GM23338 (cell line): Measurements from ENCODE around the gene PTGER2. TPM values are rescaled to one million over a fixed set of nuclear protein-coding genes. Genes with fewer than 3 reads are reported as not detected.

Source experiments
- ATAC-seq: fragments of 200-7000 bp; cut with Tn5 transposase; 3 replicates; pipeline ENCODE4 v1.9.1; 2020
- DNase-seq: peaks from one replicate; pipeline ENCODE4 v3.0.0-alpha.2; 2015; ENCODE audit warnings: low spot score
- H2AFZ ChIP-seq: fragments of 200-600 bp; sonication (generic); 2 replicates; pipeline ENCODE4 v1.8.0; 2016; ENCODE audit warnings: antibody characterized with exemption, mild to moderate bottlenecking, moderate library complexity
- H3F3A ChIP-seq: fragments of 200-600 bp; sonication (generic); replicated peaks from 2 replicates; pipeline ENCODE4 v1.8.0; 2017; ENCODE audit warnings: antibody characterized with exemption, mixed run types, low read depth
- H3K27ac ChIP-seq: fragments of 200-600 bp; sonication (generic); 2 replicates; pipeline ENCODE4 v1.6.1; 2016; ENCODE audit warnings: low read depth
- H3K27me3 ChIP-seq: fragments of 200-600 bp; sonication (generic); 2 replicates; pipeline ENCODE4 v1.8.0; 2016; ENCODE audit warnings: mild to moderate bottlenecking, mixed run types, moderate library complexity; ENCODE audit not compliant: insufficient read depth
- H3K36me3 ChIP-seq: fragments of 200-600 bp; sonication (generic); 2 replicates; pipeline ENCODE4 v1.8.0; 2016; ENCODE audit warnings: mild to moderate bottlenecking; ENCODE audit not compliant: insufficient read depth
- H3K4me1 ChIP-seq: fragments of 200-600 bp; sonication (generic); 2 replicates; pipeline ENCODE4 v1.8.0; 2016; ENCODE audit warnings: mild to moderate bottlenecking, moderate library complexity; ENCODE audit not compliant: insufficient read depth
- H3K4me2 ChIP-seq: fragments of 200-600 bp; sonication (generic); 2 replicates; pipeline ENCODE4 v1.7.1; 2017; ENCODE audit warnings: mixed run types
- H3K4me3 ChIP-seq: fragments of 200-600 bp; sonication (generic); 2 replicates; pipeline ENCODE4 v1.6.1; 2016; ENCODE audit warnings: mixed run types
- H3K79me2 ChIP-seq: fragments of 200-600 bp; sonication (generic); replicated peaks from 2 replicates; pipeline ENCODE4 v1.8.0; 2017; ENCODE audit warnings: mild to moderate bottlenecking; ENCODE audit not compliant: insufficient read depth
- H3K9me2 ChIP-seq: fragments of 200-600 bp; sonication (generic); 2 replicates; pipeline ENCODE4 v1.8.0; 2017; ENCODE audit not compliant: insufficient read depth
- H4K20me1 ChIP-seq: fragments of 200-600 bp; sonication (generic); replicated peaks from 2 replicates; pipeline ENCODE4 v1.8.0; 2017; ENCODE audit warnings: mild to moderate bottlenecking; ENCODE audit not compliant: insufficient read depth
- H3K27ac Mint-ChIP-seq: 2 replicates; pipeline ENCODE4 v1.8.0; 2020; ENCODE audit warnings: inconsistent platforms, mild to moderate bottlenecking, moderate library complexity, mixed read lengths
- H3K27me3 Mint-ChIP-seq: 3 replicates; pipeline ENCODE4 v1.8.0; 2022; ENCODE audit warnings: low read depth, mild to moderate bottlenecking, moderate library complexity, mixed read lengths, inconsistent platforms; ENCODE audit not compliant: insufficient read depth, poor library complexity
- H3K36me3 Mint-ChIP-seq: 3 replicates; pipeline ENCODE4 v1.8.0; 2021; ENCODE audit warnings: low read depth, mild to moderate bottlenecking, inconsistent platforms, moderate library complexity, mixed read lengths
- H3K4me1 Mint-ChIP-seq: 3 replicates; pipeline ENCODE4 v1.8.0; 2020; ENCODE audit warnings: mild to moderate bottlenecking, inconsistent platforms, mixed read lengths
- H3K4me3 Mint-ChIP-seq: 3 replicates; pipeline ENCODE4 v1.8.0; 2021; ENCODE audit warnings: moderate library complexity, mild to moderate bottlenecking, inconsistent platforms, mixed read lengths
- H3K9me3 Mint-ChIP-seq: 3 replicates; pipeline ENCODE4 v1.8.0; 2020; ENCODE audit warnings: moderate library complexity, mild to moderate bottlenecking, inconsistent platforms, mixed read lengths
- CREB1 ChIP-seq: fragments of 250-450 bp; sonication (Bioruptor Pico); IDR thresholded peaks from 2 replicates; pipeline ENCODE4 v1.5.0; 2020; ENCODE audit warnings: low read depth, mild to moderate bottlenecking, moderate library complexity
- EZH2 ChIP-seq: fragments of 200-600 bp; sonication (generic); IDR thresholded peaks from one replicate; pipeline ENCODE4 v1.8.0; 2017; ENCODE audit warnings: antibody characterized with exemption, mild to moderate bottlenecking, low read depth; ENCODE audit not compliant: unreplicated experiment
- EZH2phosphoT487 ChIP-seq: fragments of 200-600 bp; sonication (generic); IDR thresholded peaks from one replicate; pipeline ENCODE4 v1.8.1; 2018; ENCODE audit warnings: antibody characterized with exemption; ENCODE audit not compliant: unreplicated experiment
- JUNB ChIP-seq: IDR thresholded peaks from one replicate; pipeline ENCODE4 v1.6.1; 2016; ENCODE audit warnings: antibody characterized with exemption; ENCODE audit not compliant: unreplicated experiment
- NANOG ChIP-seq: IDR thresholded peaks from 2 replicates; pipeline ENCODE4 v1.6.1; 2016; ENCODE audit warnings: antibody characterized with exemption, borderline replicate concordance
- POLR2AphosphoS5 ChIP-seq: IDR thresholded peaks from 2 replicates; pipeline ENCODE4 v1.6.1; 2016; ENCODE audit warnings: antibody characterized with exemption, low read depth
- STAT1 ChIP-seq: IDR thresholded peaks from one replicate; pipeline ENCODE4 v1.6.1; 2016; ENCODE audit warnings: antibody characterized with exemption; ENCODE audit not compliant: unreplicated experiment
- ZNF114 ChIP-seq: fragments of 250-450 bp; sonication (Bioruptor Pico); IDR thresholded peaks from 2 replicates; pipeline ENCODE4 v1.5.0; 2020; ENCODE audit warnings: mild to moderate bottlenecking, moderate library complexity
- ZNF331 ChIP-seq: fragments of 250-450 bp; sonication (Bioruptor Pico); IDR thresholded peaks from 2 replicates; pipeline ENCODE4 v1.5.0; 2020; ENCODE audit warnings: low read depth, mild to moderate bottlenecking, moderate library complexity
- polyA plus RNA-seq: library from polyadenylated mRNA; unstranded; fragments of >200 nt; fragmentation: Nextera tagmentation; extraction: Ambion mirVana; gene quantifications from 2 replicates; pipeline ENCODE4 v1.2.1, GENCODE V29; 2016
- total RNA-seq: library from RNA; depleted of rRNA; stranded (reverse); fragments of >200 nt; shearing (Covaris generic); gene quantifications from 2 replicates; pipeline ENCODE4 v1.2.3, GENCODE V29; 2014
- TF ChIP-seq, protein P1 (sequence below): IDR thresholded peaks from 2 replicates; pipeline ENCODE4 v1.6.1; 2016; ENCODE audit warnings: antibody characterized with exemption
- TF ChIP-seq, protein P2 (sequence below): fragments of 250-450 bp; sonication (Bioruptor Pico); IDR thresholded peaks from 2 replicates; pipeline ENCODE4 v1.5.0; 2020; ENCODE audit warnings: mild to moderate bottlenecking, moderate library complexity
- TF ChIP-seq, protein P3 (sequence below): IDR thresholded peaks from one replicate; pipeline ENCODE4 v1.6.1; 2018; ENCODE audit warnings: antibody characterized with exemption; ENCODE audit not compliant: unreplicated experiment
- TF ChIP-seq, protein P4 (sequence below), 2 experiments: fragments of 200-600 bp in 1 of 2; sonication (generic) in 1 of 2; conservative IDR thresholded peaks; 2 replicates each; pipeline versions ENCODE4 v1.5.1 to v1.6.1; 2016 to 2017; ENCODE audit warnings: antibody characterized with exemption in 2 of 2, low read depth in 2 of 2, mild to moderate bottlenecking in 2 of 2, moderate library complexity in 1 of 2

Gene PTGER2
- total and polyA plus RNA-seq, 2 experiments from 2014 or later, result 1.3 TPM

DNA sequence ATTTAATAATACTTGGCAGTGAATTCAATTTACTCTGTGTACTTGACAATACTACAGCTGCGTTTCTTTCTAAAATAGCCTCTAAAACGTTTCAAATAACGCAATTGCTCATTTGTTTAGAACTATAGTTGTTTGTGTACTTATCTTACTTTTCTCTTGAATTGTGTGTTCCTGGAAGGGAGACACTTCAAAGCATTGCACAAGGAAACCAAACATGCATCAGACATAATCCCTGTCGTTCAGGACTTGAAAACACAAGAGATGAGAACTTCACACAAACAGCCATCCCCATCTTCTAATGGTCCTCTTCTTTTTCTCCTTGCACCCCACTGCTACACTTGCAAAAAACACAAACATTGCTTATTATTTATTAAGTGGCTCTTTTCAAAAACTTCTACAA lies 38.5 kb downstream of the PTGER2 start:
- no peak overlapping the region for H3K27ac Mint-ChIP-seq
- peaks cover 3% of the 10 kb centered on the region; the same call in 1 of the 3 replicates for H3K4me1 Mint-ChIP-seq
- H3K4me1 ChIP-seq, result no peaks in the 10 kb centered on the region; the same call in 1 of the 2 replicates
- no peaks in the 10 kb centered on the region for H3K36me3 Mint-ChIP-seq
- no peak overlapping the region for H3K4me3 Mint-ChIP-seq
- H3K4me2 ChIP-seq, result no peak overlapping the region
- H3K4me3 ChIP-seq, result no peak overlapping the region
- H2AFZ ChIP-seq, result no peak overlapping the region
- H3K9me3 Mint-ChIP-seq, result no peaks in the 10 kb centered on the region
- H3K79me2 ChIP-seq, result no peaks in the 10 kb centered on the region
- no peaks in the 10 kb centered on the region for H3F3A ChIP-seq
- H3K27ac ChIP-seq, result no peak overlapping the region
- H3K27me3 ChIP-seq, result no peaks in the 10 kb centered on the region
- no peak for DNase-seq
- H3K36me3 ChIP-seq, result no peaks in the 10 kb centered on the region
- TF ChIP-seq EZH2phosphoT487, result no peak
- TF ChIP-seq, protein P1, sequence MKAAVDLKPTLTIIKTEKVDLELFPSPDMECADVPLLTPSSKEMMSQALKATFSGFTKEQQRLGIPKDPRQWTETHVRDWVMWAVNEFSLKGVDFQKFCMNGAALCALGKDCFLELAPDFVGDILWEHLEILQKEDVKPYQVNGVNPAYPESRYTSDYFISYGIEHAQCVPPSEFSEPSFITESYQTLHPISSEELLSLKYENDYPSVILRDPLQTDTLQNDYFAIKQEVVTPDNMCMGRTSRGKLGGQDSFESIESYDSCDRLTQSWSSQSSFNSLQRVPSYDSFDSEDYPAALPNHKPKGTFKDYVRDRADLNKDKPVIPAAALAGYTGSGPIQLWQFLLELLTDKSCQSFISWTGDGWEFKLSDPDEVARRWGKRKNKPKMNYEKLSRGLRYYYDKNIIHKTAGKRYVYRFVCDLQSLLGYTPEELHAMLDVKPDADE, result no peak
- TF ChIP-seq ZNF114 (CRISPR knock-in tag), result no peak
- TF ChIP-seq, protein P2, sequence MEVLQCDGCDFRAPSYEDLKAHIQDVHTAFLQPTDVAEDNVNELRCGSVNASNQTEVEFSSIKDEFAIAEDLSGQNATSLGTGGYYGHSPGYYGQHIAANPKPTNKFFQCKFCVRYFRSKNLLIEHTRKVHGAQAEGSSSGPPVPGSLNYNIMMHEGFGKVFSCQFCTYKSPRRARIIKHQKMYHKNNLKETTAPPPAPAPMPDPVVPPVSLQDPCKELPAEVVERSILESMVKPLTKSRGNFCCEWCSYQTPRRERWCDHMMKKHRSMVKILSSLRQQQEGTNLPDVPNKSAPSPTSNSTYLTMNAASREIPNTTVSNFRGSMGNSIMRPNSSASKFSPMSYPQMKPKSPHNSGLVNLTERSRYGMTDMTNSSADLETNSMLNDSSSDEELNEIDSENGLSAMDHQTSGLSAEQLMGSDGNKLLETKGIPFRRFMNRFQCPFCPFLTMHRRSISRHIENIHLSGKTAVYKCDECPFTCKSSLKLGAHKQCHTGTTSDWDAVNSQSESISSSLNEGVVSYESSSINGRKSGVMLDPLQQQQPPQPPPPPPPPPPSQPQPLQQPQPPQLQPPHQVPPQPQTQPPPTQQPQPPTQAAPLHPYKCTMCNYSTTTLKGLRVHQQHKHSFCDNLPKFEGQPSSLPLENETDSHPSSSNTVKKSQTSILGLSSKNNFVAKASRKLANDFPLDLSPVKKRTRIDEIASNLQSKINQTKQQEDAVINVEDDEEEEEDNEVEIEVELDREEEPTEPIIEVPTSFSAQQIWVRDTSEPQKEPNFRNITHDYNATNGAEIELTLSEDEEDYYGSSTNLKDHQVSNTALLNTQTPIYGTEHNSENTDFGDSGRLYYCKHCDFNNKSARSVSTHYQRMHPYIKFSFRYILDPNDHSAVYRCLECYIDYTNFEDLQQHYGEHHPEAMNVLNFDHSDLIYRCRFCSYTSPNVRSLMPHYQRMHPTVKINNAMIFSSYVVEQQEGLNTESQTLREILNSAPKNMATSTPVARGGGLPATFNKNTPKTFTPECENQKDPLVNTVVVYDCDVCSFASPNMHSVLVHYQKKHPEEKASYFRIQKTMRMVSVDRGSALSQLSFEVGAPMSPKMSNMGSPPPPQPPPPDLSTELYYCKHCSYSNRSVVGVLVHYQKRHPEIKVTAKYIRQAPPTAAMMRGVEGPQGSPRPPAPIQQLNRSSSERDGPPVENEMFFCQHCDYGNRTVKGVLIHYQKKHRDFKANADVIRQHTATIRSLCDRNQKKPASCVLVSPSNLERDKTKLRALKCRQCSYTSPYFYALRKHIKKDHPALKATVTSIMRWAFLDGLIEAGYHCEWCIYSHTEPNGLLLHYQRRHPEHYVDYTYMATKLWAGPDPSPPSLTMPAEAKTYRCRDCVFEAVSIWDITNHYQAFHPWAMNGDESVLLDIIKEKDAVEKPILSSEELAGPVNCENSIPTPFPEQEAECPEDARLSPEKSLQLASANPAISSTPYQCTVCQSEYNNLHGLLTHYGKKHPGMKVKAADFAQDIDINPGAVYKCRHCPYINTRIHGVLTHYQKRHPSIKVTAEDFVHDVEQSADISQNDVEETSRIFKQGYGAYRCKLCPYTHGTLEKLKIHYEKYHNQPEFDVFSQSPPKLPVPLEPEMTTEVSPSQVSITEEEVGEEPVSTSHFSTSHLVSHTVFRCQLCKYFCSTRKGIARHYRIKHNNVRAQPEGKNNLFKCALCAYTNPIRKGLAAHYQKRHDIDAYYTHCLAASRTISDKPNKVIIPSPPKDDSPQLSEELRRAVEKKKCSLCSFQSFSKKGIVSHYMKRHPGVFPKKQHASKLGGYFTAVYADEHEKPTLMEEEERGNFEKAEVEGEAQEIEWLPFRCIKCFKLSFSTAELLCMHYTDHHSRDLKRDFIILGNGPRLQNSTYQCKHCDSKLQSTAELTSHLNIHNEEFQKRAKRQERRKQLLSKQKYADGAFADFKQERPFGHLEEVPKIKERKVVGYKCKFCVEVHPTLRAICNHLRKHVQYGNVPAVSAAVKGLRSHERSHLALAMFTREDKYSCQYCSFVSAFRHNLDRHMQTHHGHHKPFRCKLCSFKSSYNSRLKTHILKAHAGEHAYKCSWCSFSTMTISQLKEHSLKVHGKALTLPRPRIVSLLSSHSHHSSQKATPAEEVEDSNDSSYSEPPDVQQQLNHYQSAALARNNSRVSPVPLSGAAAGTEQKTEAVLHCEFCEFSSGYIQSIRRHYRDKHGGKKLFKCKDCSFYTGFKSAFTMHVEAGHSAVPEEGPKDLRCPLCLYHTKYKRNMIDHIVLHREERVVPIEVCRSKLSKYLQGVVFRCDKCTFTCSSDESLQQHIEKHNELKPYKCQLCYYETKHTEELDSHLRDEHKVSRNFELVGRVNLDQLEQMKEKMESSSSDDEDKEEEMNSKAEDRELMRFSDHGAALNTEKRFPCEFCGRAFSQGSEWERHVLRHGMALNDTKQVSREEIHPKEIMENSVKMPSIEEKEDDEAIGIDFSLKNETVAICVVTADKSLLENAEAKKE (CRISPR knock-in tag), result no peak
- TF ChIP-seq POLR2AphosphoS5, result no peak
- TF ChIP-seq, protein P3, sequence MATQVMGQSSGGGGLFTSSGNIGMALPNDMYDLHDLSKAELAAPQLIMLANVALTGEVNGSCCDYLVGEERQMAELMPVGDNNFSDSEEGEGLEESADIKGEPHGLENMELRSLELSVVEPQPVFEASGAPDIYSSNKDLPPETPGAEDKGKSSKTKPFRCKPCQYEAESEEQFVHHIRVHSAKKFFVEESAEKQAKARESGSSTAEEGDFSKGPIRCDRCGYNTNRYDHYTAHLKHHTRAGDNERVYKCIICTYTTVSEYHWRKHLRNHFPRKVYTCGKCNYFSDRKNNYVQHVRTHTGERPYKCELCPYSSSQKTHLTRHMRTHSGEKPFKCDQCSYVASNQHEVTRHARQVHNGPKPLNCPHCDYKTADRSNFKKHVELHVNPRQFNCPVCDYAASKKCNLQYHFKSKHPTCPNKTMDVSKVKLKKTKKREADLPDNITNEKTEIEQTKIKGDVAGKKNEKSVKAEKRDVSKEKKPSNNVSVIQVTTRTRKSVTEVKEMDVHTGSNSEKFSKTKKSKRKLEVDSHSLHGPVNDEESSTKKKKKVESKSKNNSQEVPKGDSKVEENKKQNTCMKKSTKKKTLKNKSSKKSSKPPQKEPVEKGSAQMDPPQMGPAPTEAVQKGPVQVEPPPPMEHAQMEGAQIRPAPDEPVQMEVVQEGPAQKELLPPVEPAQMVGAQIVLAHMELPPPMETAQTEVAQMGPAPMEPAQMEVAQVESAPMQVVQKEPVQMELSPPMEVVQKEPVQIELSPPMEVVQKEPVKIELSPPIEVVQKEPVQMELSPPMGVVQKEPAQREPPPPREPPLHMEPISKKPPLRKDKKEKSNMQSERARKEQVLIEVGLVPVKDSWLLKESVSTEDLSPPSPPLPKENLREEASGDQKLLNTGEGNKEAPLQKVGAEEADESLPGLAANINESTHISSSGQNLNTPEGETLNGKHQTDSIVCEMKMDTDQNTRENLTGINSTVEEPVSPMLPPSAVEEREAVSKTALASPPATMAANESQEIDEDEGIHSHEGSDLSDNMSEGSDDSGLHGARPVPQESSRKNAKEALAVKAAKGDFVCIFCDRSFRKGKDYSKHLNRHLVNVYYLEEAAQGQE, result no peak
- no peak for TF ChIP-seq ZNF331 (CRISPR knock-in tag)
- no peak for TF ChIP-seq EZH2
- TF ChIP-seq JUNB, result no peak
- TF ChIP-seq STAT1, result no peak
- TF ChIP-seq NANOG, result no peak
- no peak for TF ChIP-seq CREB1
- TF ChIP-seq, protein P4, sequence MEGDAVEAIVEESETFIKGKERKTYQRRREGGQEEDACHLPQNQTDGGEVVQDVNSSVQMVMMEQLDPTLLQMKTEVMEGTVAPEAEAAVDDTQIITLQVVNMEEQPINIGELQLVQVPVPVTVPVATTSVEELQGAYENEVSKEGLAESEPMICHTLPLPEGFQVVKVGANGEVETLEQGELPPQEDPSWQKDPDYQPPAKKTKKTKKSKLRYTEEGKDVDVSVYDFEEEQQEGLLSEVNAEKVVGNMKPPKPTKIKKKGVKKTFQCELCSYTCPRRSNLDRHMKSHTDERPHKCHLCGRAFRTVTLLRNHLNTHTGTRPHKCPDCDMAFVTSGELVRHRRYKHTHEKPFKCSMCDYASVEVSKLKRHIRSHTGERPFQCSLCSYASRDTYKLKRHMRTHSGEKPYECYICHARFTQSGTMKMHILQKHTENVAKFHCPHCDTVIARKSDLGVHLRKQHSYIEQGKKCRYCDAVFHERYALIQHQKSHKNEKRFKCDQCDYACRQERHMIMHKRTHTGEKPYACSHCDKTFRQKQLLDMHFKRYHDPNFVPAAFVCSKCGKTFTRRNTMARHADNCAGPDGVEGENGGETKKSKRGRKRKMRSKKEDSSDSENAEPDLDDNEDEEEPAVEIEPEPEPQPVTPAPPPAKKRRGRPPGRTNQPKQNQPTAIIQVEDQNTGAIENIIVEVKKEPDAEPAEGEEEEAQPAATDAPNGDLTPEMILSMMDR (conservative IDR thresholded peaks at IDR 0.05; ENCODE audit: low read depth in 2 of 2), result no peak
- H3K9me2 ChIP-seq, result no peaks in the 10 kb centered on the region
- ATAC-seq, result no peak
- H4K20me1 ChIP-seq, result no peaks in the 10 kb centered on the region
- H3K27me3 Mint-ChIP-seq, result no peaks in the 10 kb centered on the region
